ENCODE measurements around the gene PRKCB. TPM values are rescaled to one million over a fixed set of nuclear protein-coding genes. Genes with fewer than 3 reads are reported as not detected.

Gene PRKCB
- total RNA-seq, 2 experiments from 2014 or later: 97.1 to 99.0 TPM

DNA sequence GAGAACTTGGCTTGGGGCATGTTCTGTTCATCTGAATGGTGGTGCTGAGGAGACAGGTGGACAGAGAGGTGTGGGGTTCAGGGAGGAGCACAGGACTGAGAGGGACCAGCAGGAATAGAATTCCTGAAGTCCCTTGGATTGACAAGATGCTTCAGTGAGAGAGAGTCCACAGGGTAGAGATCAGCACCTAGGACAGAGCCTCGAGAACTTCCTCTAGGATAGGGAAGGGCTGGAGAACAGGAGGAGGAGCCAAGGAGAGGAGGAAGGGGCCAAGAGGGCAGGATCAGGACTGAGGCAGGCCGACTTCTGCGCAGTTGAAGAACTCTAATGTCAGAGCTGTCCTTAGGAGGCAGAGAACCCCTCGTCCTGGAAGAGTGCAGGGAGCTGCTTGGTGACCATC is 138.4 kb downstream of the PRKCB start:
- POLR2A ChIA-PET: no interaction called here
- CTCF ChIA-PET: no interaction called here

DNA sequence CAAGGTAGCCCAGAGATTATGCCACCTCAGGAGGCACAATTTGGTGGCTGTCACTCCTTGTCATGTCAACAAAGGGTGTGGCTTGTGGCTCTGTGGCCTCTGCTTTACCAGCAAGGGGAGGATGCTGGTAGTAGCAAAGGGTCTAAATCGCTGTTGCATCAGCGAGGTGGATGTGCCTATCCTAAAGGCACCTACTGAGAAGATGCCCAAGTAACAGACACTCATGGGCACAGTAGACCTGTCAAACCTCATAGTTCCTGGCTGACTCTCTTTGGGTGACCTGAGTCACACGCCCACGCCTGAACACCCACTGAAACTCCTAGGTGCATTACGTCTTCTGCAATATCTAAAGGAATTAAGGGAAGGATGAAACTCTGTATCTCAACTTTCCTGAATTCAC is 139.5 kb downstream of the PRKCB start:
- CTCF ChIA-PET: no interaction called here
- POLR2A ChIA-PET: interaction anchor here (0.6 to 1.0 kb wide), 2 partner anchors 24 to 245 kb away, joined by 3 read pairs; no protein-coding TSS in a partner anchor

DNA sequence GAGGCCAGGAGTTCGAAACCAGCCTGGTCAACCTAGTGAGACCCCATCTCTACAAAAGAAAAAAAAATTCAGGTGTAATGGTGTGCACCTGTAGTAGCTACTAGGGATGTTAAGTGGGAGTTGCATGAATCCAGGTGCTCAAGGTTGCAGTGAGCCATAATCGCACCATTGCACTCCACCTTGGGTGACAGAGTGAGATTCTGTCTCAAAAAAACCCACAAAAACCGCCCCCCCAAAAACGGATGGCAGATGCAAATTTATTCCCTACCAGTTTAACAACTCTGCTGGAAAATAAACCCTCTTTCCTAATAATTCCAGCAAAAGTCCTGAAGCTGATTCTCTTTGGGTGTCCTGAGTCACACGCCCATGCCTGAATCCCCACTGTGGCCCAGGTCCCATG is 140.3 kb downstream of the PRKCB start:
- ChIA-PET CTCF (no interaction called here), POLR2A (interaction anchor here (0.6 kb wide), 1 partner anchor 245 kb away, joined by 3 read pairs; no protein-coding TSS in a partner anchor)

DNA sequence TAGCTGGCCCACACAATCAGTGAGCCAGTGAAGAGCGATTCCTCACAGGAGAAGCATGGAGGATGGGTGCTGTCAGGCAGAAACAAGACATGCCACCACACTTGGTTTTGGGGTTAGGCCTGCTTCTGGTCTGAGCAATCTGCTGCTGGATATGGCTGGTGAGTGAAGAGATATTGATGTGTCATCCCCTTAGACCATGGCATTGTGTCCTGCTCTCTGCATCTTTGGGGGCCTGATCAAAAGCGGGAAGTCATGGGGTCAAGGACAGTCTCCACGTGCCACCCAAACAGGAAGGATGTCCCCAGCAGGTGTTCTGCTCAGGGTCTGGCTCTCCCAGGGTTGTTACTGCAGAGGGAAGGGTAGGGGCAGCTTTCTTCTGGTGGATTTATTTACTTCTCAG is 140.7 kb downstream of the PRKCB start:
- ChIA-PET CTCF (no interaction called here), POLR2A (no interaction called here)

DNA sequence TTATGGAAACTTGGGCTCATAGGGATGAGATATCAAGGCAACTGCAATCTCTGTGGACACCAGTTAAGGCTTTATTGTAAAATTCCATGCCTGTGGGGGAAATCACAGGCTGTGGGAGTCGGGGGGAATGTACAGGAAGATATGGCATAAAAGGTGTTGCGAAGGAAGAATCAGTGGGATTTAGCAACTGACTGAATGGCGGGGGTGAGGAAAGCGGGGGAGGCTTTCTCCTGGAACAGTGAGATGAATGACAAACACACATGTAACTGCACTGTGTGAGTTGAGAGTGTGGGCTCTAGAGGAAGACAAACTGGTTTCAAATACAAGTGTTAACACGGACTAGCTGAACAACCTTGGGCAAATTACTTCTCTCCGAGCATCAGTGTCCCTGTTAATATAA is 143.7 kb downstream of the PRKCB start:
- ChIA-PET POLR2A (no interaction called here), CTCF (no interaction called here)

DNA sequence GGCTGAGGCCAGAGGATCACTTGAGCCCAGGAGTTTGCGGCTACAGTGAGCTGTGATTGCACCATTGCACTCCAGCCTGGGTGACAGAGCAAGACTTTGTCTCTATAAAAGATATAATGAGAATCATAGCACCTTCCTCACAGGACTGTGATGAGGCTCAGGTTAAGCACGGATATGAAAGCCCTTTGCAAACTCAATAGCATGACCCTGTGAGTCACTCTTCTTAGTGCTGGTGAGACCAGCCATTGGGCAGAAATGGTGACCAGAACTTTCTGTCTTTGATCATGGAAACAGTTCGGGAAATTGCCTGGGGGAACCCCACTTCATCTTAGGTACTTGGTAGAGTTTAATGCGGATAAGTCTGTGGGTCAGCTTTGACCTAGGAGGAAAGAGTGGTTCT is 144.2 kb downstream of the PRKCB start:
- CTCF ChIA-PET: no interaction called here
- POLR2A ChIA-PET: no interaction called here

DNA sequence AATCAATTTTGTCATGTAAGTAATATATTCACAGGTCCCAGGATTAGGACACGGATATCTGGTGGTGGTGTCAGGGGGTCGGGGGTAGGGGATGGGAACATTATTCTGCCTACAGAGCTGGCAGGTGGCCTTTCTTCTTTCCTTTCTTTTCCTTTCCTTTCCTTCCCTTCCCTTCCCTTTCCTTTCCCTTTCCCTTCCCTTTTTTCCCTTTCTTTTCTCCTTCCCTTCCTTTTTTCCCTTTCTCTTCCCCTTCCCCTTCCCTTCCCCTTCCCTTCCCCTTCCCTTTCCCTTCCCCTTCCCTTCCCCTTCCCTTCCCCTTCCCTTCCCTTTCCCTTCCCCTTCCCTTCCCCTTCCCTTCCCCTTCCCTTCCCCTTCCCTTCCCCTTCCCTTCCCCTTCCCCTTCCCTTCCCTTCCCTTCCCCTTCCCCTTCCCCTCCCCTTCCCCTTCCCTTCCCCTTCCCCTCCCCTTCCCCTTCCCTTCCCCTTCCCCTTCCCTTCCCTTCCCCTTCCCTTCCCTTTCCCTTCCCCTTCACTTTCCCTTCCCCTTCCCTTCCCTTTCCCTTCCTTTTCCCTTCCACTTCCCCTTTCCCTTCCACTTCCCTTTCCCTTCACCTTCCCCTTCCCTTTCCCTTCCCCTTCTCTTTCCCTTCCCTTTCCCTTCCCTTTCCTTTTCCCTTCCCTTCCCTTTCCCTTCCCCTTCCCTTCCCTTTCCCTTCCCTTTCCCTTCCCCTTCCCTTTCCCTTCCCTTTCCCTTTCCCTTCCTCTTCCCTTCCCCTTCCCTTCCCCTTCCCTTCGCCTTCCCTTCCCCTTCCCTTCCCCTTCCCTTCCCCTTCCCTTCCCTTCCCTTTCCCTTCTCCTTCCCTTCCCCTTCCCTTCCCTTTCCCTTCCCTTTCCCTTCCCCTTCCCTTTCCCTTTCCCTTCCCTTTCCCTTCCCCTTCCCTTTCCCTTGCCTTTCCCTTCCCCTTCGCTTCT is 145.9 kb downstream of the PRKCB start:
- ChIA-PET POLR2A (no interaction called here), CTCF (no interaction called here)

DNA sequence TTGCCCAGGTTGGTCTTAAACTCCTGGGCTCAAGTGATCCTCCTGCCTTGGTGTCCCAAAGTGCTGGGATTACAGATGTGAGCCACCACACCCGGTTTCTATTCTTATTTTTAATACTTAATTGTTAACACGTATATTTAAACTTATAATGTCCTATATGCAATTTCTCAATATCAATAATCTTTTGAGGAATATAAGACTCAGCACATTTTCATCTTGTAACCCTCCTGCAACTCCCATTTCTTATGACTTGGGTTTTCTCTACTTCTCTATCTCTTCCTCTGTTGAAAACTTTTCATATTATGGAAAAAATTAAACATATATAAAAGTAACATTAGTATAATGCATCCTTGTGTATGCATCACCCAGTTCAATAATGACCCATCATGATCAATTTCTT is 150.7 kb downstream of the PRKCB start:
- ChIA-PET CTCF (interaction anchor here (0.7 kb wide), 1 partner anchor 1007 kb away, joined by 3 read pairs; no protein-coding TSS in a partner anchor), POLR2A (no interaction called here)

DNA sequence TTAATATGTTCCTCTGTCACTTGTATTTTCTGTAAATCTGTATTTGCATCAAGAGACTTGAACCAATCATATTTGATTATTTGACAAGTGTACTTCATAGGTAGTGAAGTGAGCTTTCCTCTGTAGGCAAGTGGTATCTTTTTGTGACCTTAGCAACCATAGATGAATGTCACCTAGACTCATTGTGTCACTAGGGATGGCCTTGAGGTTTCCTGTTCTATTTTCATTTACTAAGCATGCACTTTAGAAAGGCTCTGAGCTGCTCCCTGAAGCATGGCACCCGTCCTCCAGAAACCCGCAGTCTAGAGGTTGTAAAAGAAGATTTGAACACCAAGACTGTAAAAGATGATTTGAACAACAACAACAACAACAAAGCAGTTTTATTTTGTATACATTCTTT is 151.7 kb downstream of the PRKCB start:
- ChIA-PET POLR2A (no interaction called here), CTCF (no interaction called here)

DNA sequence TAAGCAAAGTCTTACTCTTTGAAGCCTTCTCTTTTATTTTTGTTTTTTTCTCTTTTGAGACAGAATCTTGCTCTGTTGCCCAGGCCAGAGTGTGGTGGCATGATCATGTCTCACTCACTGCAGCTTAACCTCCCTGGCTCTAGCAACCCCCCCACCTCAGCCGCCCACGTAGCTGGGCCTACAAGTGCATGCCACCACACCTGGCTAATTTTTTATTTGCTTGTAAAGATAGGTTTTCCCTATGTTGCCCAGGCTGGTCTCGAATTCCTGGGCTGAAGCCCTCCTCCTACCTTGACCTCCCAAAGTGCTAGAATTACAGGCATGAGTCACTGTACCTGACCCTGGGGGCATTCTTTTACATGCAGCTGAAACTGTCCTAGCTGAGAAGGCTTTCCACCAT is 154.7 kb downstream of the PRKCB start:
- POLR2A ChIA-PET: interaction anchor here (0.5 kb wide), 1 partner anchor 359 kb away, joined by 3 read pairs; no protein-coding TSS in a partner anchor

DNA sequence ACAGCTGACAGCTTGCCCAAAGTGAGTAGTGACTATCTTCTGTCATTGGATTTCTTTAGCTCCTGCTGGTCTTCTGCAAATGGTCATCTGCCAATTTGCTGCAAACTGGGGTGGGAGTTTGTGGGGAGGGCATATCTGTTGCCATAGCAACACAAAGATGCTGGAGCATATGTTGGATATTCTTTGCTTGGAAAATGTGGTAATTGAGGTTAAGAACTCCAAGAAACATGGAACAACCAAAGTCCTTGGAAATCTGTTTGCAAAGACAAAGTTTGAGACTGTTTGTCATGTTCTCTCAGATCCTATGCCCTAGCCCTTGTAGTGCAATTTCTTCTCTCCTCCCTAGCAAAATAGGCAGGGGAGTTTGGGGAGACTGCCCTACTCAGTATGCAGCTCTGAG is 155.3 kb downstream of the PRKCB start:
- ChIA-PET CTCF (no interaction called here), POLR2A (interaction anchor here (0.5 kb wide), 1 partner anchor 360 kb away, joined by 3 read pairs; no protein-coding TSS in a partner anchor)

More for the DNA sequence above, 154.7 kb downstream of the PRKCB start:
- CTCF ChIA-PET: no interaction called here

DNA sequence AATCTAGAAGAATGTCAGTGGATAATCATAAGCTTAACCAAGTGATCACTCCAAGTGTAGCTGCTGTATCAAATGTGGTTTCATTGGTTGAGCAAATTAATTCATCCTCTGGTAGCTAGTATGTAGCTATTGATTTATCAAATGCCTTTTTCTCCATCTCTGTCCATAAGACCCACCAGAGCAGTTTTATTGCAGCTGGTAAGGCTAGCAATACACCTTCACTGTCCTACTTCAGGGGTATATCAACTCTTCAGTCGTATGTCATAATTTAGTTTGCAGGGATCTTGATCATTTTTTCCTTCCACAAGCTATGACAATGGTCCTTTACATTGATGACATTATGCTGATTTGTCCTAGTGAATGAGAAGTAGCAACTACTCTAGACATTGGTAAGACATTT is 158.8 kb downstream of the PRKCB start:
- POLR2A ChIA-PET: no interaction called here
- CTCF ChIA-PET: interaction anchor here (1.1 to 1.6 kb wide), 3 partner anchors 16 to 194 kb away, joined by 3 to 4 read pairs (median 3); no protein-coding TSS in a partner anchor

DNA sequence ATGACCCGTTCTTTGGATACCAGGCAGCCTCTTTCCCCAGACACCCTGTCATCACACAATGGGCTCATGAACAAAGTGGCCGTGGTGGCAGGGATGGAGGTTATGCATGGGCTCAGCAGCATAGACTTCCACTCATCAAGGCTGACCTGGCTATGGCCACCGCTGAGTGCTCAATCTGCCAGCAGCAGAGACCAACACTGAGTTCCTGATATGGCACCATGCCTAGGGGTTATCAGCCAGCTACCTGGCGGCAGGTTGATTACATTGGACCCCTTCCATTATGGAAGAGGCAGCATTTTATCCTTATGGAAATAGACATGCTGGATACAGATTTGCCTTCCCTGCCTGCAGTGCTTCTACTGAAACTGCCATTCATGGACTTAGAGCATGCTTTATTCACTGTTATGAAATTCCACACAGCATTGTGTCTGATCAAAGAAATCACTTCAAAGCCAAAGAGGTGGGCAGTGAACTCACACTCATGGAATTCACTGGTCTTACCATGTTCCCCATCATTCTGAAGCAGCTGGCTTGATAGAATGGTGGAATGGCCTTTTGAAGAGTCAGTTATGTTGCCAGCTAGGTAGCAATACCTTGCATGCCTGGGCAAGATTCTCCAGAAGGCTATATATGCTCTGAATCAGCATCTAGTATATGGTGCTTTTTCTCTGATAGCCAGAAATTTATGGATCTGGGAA is 160.6 kb downstream of the PRKCB start:
- ChIA-PET POLR2A (no interaction called here), CTCF (no interaction called here)

DNA sequence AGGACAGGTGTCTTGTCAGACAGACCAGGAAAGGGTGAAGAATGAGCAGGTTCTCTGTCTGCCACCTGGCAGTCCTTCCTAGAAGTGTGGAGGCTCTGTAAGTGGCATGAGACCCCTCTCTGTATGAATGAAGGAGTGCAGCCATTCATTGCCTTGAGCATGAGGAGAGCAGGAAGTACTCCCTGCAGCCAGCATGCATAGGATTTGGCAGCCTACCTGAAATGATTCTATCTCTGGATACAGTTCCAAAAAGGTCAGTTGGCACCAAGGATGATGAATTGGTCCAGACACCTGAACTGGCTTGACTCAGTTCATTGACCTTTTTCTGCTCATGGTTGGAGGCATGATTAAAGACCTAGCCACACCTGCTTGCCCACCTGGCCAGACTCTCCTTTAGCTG is 163.0 kb downstream of the PRKCB start:
- ChIA-PET CTCF (interaction anchor here (0.6 to 2.7 kb wide), 4 partner anchors 12 to 326 kb away, joined by 3 to 13 read pairs (median 5); no protein-coding TSS in a partner anchor), POLR2A (interaction anchor here (1.3 kb wide), 1 partner anchor 24 kb away, joined by 3 read pairs; no protein-coding TSS in a partner anchor)

DNA sequence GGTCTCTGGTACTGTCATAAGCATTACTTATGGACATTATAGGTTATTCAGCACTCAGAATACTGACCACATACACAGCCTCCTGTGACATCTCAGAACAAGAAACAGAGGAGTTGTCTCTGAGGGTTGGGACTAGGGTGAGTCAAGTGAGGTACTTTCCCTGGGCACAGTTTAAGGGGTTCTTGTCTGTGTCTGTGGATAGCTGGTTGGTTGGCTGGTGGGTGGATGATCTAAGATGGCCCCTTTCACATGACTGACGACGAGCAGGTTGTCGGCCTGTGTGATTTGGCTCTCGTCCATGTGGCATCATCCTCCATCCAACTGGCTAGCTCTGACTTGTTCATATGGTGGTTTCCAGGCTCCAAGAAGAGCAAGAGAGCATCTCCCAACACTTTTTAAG is 163.9 kb downstream of the PRKCB start:
- CTCF ChIA-PET: interaction anchor here (0.8 to 2.7 kb wide), 5 partner anchors 11 to 190 kb away, joined by 3 to 13 read pairs (median 4); no protein-coding TSS in a partner anchor
- POLR2A ChIA-PET: interaction anchor here (0.5 to 1.3 kb wide), 5 partner anchors 24 to 250 kb away, joined by 3 to 5 read pairs (median 3); no protein-coding TSS in a partner anchor

DNA sequence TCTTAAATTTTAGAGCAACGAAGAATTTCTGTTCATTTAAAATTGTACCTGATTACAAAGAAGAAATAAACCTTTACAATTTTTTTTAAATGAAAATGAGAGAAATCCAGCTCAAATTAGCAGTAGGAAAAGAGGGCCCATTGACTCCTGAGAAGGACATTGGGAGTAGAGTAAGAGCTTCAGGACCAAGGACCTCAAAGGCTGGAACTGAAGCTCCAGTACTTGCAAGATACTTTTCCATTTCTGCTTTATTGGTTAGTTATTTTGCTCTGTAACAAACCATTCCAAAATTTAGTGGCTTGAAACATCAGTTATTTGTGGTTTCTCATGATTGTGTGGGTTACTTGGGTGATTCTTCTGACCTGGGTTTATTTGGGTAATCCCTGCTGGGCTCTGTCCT is 165.9 kb downstream of the PRKCB start:
- POLR2A ChIA-PET: no interaction called here
- CTCF ChIA-PET: interaction anchor here (2.0 kb wide), 1 partner anchor 9 kb away, joined by 10 read pairs; no protein-coding TSS in a partner anchor

DNA sequence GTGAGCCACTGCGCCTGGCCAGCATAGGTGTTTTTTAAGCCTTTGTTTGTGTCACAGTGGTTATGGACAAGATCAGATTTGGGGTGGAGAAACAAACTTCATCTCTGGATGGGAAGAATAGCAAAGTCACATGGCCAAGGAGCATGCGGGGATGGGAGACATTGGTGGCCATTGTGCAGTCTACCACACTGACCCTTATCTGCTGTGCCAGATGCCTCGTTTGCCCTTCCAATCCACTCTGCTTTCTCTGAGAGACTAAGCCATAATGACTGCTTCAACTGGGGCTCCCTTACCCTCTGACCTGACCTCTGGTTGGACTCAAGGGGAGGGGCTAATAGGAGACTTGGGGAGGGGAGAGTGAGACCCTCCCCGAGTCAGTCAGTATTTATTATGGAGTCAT is 166.8 kb downstream of the PRKCB start:
- POLR2A ChIA-PET: no interaction called here
- CTCF ChIA-PET: interaction anchor here (2.0 kb wide), 1 partner anchor 8 kb away, joined by 10 read pairs; no protein-coding TSS in a partner anchor

DNA sequence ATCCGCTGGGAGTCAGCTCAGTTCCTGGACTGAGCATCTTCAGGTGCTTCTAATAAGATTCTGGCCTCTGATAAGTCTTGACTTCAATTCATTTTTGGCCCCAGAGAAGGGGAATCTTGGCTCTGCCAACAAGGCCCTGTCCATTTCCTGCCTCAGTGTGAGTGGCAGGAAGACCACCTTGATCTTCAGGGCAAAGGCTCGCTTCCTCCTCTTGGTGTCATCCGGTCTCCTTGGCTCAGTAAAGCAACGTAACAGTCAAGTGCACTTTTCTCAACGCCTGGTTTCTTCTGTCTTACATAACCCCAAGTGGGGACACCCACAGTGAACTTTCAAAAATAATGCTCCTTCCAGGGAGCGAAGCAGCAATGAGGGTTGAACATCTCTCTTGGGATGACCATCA is 169.8 kb downstream of the PRKCB start:
- POLR2A ChIA-PET: no interaction called here
- CTCF ChIA-PET: interaction anchor here (5.9 kb wide), 1 partner anchor 201 kb away, joined by 37 read pairs; no protein-coding TSS in a partner anchor

DNA sequence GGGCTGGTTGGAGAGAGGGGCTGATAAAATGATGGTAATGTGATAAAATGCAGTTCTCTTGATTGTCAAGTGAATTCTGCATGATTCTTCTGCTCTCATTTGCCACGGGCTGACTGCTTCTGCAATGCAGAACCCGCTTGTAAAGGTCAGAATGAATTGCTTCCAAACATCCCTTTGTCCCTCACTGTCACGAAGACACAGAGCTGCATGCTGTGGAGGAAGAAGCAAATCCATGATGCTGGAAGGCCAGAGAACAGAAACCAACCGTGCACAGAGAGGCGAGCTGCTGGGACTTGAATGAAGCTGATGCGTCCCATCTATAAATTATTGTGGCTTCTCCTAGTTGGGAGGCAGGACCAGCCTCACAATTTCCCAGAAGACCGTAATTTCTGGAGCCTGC is 171.6 kb downstream of the PRKCB start:
- POLR2A ChIA-PET: no interaction called here
- CTCF ChIA-PET: interaction anchor here (5.9 kb wide), 1 partner anchor 203 kb away, joined by 37 read pairs; no protein-coding TSS in a partner anchor

DNA sequence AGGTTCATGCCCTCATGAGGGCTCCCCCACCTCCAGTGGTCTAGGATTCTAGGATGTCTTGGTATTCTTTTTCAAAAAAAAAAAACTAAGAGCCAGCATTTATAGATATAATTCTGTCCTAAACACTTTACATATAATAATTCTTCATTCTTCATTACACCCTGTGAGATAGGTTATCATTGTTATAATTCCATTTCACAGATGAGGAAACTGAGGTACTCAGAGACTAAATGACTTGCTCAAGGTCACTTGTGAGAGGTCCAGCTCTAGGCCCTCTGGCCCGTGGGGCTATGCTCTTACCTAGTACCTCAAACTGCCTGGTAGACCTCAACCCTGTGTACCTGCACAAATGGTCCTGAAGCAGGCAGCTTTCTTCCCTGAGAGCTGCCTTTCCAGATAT is 172.2 kb downstream of the PRKCB start:
- POLR2A ChIA-PET: no interaction called here
- CTCF ChIA-PET: interaction anchor here (0.5 to 5.9 kb wide), 2 partner anchors 121 to 204 kb away, joined by 4 to 37 read pairs; no protein-coding TSS in a partner anchor
